Progenitor cell of endocrine pancreas (in vitro differentiated cells): ENCODE results near the gene TAS1R2. TPM values are rescaled to one million over a fixed set of nuclear protein-coding genes. Genes with fewer than 3 reads are reported as not detected.

Source experiments
- DNase-seq: peaks from one replicate; pipeline ENCODE4 v3.0.0; 2021; ENCODE audit warnings: low spot score; ENCODE audit not compliant: unreplicated experiment
- H3K27ac Mint-ChIP-seq: 2 replicates; pipeline ENCODE4 v1.8.0; 2021; ENCODE audit warnings: mild to moderate bottlenecking, moderate library complexity, mixed read lengths
- H3K27me3 Mint-ChIP-seq: 2 replicates; pipeline ENCODE4 v1.8.0; 2021; ENCODE audit warnings: mixed read lengths
- H3K36me3 Mint-ChIP-seq: 2 replicates; pipeline ENCODE4 v1.8.0; 2022; ENCODE audit warnings: mixed read lengths; ENCODE audit not compliant: insufficient read depth
- H3K4me1 Mint-ChIP-seq: 2 replicates; pipeline ENCODE4 v1.8.0; 2021; ENCODE audit warnings: low read depth, mixed read lengths
- H3K4me3 Mint-ChIP-seq: 2 replicates; pipeline ENCODE4 v1.8.0; 2021; ENCODE audit warnings: low read depth, mild to moderate bottlenecking, moderate library complexity, mixed read lengths
- H3K9me3 Mint-ChIP-seq: 2 replicates; pipeline ENCODE4 v1.8.0; 2021; ENCODE audit warnings: low read depth, mixed read lengths
- total RNA-seq: library from RNA; stranded (reverse); gene quantifications from 2 replicates; pipeline ENCODE4 v1.2.1, GENCODE V29; 2021
- TF ChIP-seq, protein P1 (sequence below): fragments of 200-600 bp; sonication (generic); IDR thresholded peaks from one replicate; pipeline ENCODE4 v1.5.0; 2021; ENCODE audit warnings: antibody characterized with exemption, mild to moderate bottlenecking; ENCODE audit not compliant: unreplicated experiment

The TAS1R2 gene
- total RNA-seq, 1 donor from 2014 or later, result not detected

- no peak overlapping the region for H3K27ac Mint-ChIP-seq
- peaks cover 16% of the 10 kb centered on the region for H3K27me3 Mint-ChIP-seq
- no peak overlapping the region for H3K4me3 Mint-ChIP-seq
- H3K4me1 Mint-ChIP-seq, result no peaks in the 10 kb centered on the region
- peaks cover 2% of the 10 kb centered on the region for H3K36me3 Mint-ChIP-seq
- TF ChIP-seq, protein P1, sequence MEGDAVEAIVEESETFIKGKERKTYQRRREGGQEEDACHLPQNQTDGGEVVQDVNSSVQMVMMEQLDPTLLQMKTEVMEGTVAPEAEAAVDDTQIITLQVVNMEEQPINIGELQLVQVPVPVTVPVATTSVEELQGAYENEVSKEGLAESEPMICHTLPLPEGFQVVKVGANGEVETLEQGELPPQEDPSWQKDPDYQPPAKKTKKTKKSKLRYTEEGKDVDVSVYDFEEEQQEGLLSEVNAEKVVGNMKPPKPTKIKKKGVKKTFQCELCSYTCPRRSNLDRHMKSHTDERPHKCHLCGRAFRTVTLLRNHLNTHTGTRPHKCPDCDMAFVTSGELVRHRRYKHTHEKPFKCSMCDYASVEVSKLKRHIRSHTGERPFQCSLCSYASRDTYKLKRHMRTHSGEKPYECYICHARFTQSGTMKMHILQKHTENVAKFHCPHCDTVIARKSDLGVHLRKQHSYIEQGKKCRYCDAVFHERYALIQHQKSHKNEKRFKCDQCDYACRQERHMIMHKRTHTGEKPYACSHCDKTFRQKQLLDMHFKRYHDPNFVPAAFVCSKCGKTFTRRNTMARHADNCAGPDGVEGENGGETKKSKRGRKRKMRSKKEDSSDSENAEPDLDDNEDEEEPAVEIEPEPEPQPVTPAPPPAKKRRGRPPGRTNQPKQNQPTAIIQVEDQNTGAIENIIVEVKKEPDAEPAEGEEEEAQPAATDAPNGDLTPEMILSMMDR, result no peak
- no peaks in the 10 kb centered on the region for H3K9me3 Mint-ChIP-seq
- no peak for DNase-seq
Measured at GRCh38 chr1:18869847-18870594, 10.6 kb upstream of the TAS1R2 start.

- TF ChIP-seq, protein P1, result no peak
- Mint-ChIP-seq H3K9me3 (no peaks in the 10 kb centered on the region), H3K36me3 (peaks cover 2% of the 10 kb centered on the region), H3K4me3 (no peak overlapping the region), H3K27me3 (peaks cover 16% of the 10 kb centered on the region), H3K4me1 (no peaks in the 10 kb centered on the region), H3K27ac (no peak overlapping the region)
- DNase-seq, result no peak
Measured at GRCh38 chr1:18868801-18869424, 9.5 kb upstream of the TAS1R2 start.

DNA sequence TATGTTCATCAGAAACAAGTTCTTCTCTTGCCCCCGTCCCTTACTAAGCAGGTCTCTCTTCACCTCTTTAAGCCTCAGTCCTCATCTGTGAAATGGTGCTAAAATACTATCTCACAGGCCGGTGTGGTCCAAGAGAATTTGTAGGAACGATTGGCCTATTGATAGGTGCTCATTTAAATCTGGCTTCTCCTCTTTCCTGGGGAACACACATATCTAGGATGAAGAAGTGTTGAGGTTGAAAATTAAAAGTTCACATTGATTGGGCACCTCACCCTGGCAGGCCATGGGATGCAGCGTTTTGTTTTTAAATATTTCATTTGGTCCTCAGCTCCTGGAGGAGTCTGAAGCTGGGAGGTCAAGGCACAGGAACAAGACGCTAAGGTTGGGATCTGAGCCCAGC, 8.9 kb upstream of the TAS1R2 start:
- Mint-ChIP-seq H3K9me3 (no peaks in the 10 kb centered on the region), H3K4me1 (no peaks in the 10 kb centered on the region), H3K27ac (no peak overlapping the region), H3K36me3 (peaks cover 2% of the 10 kb centered on the region), H3K4me3 (no peak overlapping the region), H3K27me3 (peaks cover 16% of the 10 kb centered on the region)
- DNase-seq, result no peak
- TF ChIP-seq, protein P1, result no peak

- Mint-ChIP-seq H3K4me1 (no peaks in the 10 kb centered on the region), H3K4me3 (no peak overlapping the region), H3K27me3 (peaks cover 23% of the 10 kb centered on the region), H3K36me3 (no peaks in the 10 kb centered on the region), H3K9me3 (no peaks in the 10 kb centered on the region), H3K27ac (no peak overlapping the region)
- DNase-seq, result no peak
- TF ChIP-seq, protein P1, result no peak
Measured at GRCh38 chr1:18866846-18867245, 7.4 kb upstream of the TAS1R2 start.

GRCh38 chr1:18866314-18866713, 6.9 kb upstream of the TAS1R2 start:
- no peaks in the 10 kb centered on the region for H3K36me3 Mint-ChIP-seq
- no peaks in the 10 kb centered on the region for H3K9me3 Mint-ChIP-seq
- H3K27me3 Mint-ChIP-seq, result peaks cover 24% of the 10 kb centered on the region
- no peak overlapping the region for H3K4me3 Mint-ChIP-seq
- H3K4me1 Mint-ChIP-seq, result no peaks in the 10 kb centered on the region
- H3K27ac Mint-ChIP-seq, result no peak overlapping the region
- no peak for DNase-seq
- TF ChIP-seq, protein P1, result no peak
